HG02938 (cell line): Measurements from ENCODE around the gene WNT4.

Source experiments
- ATAC-seq: cut with Tn5 transposase; IDR thresholded peaks from one replicate; pipeline ENCODE4 v1.9.1; 2021; ENCODE audit warnings: mild to moderate bottlenecking, moderate library complexity; ENCODE audit not compliant: unreplicated experiment

Gene WNT4

GRCh38 chr1:22132517-22133235 is 10.2 kb downstream of the WNT4 start:
- ATAC-seq: no peak

GRCh38 chr1:22131875-22132486 is 10.9 kb downstream of the WNT4 start:
- no peak for ATAC-seq

- ATAC-seq: no peak
These were observed 11.8 kb downstream of the WNT4 start for GRCh38 chr1:22131062-22131461.

- no peak for ATAC-seq
These were observed 13.3 kb downstream of the WNT4 start for GRCh38 chr1:22129501-22130117.

GRCh38 chr1:22128392-22128791 is 14.5 kb downstream of the WNT4 start:
- ATAC-seq: no peak

GRCh38 chr1:22127731-22128130 is 15.2 kb downstream of the WNT4 start:
- ATAC-seq: no peak

- ATAC-seq: no peak
These were observed 15.6 kb downstream of the WNT4 start for GRCh38 chr1:22127248-22127647.

- no peak for ATAC-seq
These were observed 16.4 kb downstream of the WNT4 start for GRCh38 chr1:22126531-22126930.

- ATAC-seq: no peak
These were observed 18.2 kb downstream of the WNT4 start for GRCh38 chr1:22124592-22125229.

- ATAC-seq: no peak
These were observed 18.9 kb downstream of the WNT4 start for GRCh38 chr1:22123901-22124404.

- no peak for ATAC-seq
These were observed 19.9 kb downstream of the WNT4 start for GRCh38 chr1:22123071-22123390.

GRCh38 chr1:22122273-22123070 is 20.4 kb downstream of the WNT4 start:
- ATAC-seq: no peak

GRCh38 chr1:22121421-22121911 is 21.4 kb downstream of the WNT4 start:
- ATAC-seq: no peak

- ATAC-seq: no peak
These were observed 22.5 kb downstream of the WNT4 start for GRCh38 chr1:22120469-22120790.

GRCh38 chr1:22119626-22120468 is 23.1 kb downstream of the WNT4 start:
- ATAC-seq: no peak

GRCh38 chr1:22118291-22118992 is 24.5 kb downstream of the WNT4 start:
- ATAC-seq: no peak

GRCh38 chr1:22117851-22118250 is 25.0 kb downstream of the WNT4 start:
- ATAC-seq: no peak

- no peak for ATAC-seq
These were observed 25.7 kb downstream of the WNT4 start for GRCh38 chr1:22117238-22117637.

GRCh38 chr1:22115286-22115685 is 27.6 kb downstream of the WNT4 start:
- no peak for ATAC-seq
